AG10803 (cell line): ENCODE results near the gene ZNF652.
A peak's percentile ranks its signal among the peaks of the same experiment; 100 is the strongest.

ENCODE experiments used
- DNase-seq: peaks from one replicate; pipeline ENCODE4 v3.0.0; 2010; ENCODE audit warnings: low read depth
- H3K4me3 ChIP-seq: 2 replicates; pipeline ENCODE4 v1.5.1; 2011; ENCODE audit warnings: mild to moderate bottlenecking, low read length, control low read depth
- CTCF ChIP-seq: conservative IDR thresholded peaks from 2 replicates; pipeline ENCODE4 v1.5.1; 2011; ENCODE audit warnings: mild to moderate bottlenecking, low read length, control low read depth, inconsistent platforms

The ZNF652 gene

GRCh38 chr17:49316258-49316570, 45.8 kb downstream of the ZNF652 start:
- no peak for DNase-seq
- H3K4me3 ChIP-seq, result no peak overlapping the region
- TF ChIP-seq CTCF, result no peak

GRCh38 chr17:49315551-49316257, 46.3 kb downstream of the ZNF652 start:
- no peak overlapping the region for H3K4me3 ChIP-seq
- TF ChIP-seq CTCF, result peak; percentile 96
- DNase-seq, result peak; percentile 87

GRCh38 chr17:49312722-49313121, 49.3 kb downstream of the ZNF652 start:
- no peak for DNase-seq
- no peak overlapping the region for H3K4me3 ChIP-seq
- no peak for TF ChIP-seq CTCF

GRCh38 chr17:49299996-49300395, 62.1 kb downstream of the ZNF652 start:
- TF ChIP-seq CTCF, result no peak
- H3K4me3 ChIP-seq, result no peak overlapping the region
- no peak for DNase-seq

- H3K4me3 ChIP-seq, result no peak overlapping the region
- DNase-seq, result no peak
- TF ChIP-seq CTCF, result no peak
Observed at GRCh38 chr17:49298371-49298976, 63.6 kb downstream of the ZNF652 start.

GRCh38 chr17:49297141-49297540, 64.9 kb downstream of the ZNF652 start:
- DNase-seq, result no peak
- H3K4me3 ChIP-seq, result no peak overlapping the region
- no peak for TF ChIP-seq CTCF

GRCh38 chr17:49294122-49294521, 67.9 kb downstream of the ZNF652 start:
- no peak for DNase-seq
- H3K4me3 ChIP-seq, result no peak overlapping the region
- no peak for TF ChIP-seq CTCF
